NB4 (cell line): ENCODE results near the gene CCDC170.
"Not testable (repeated sequence)": the region's sequence is repeated elsewhere in the genome, so short reads cannot be mapped to it uniquely, and the experiment has no call there.

Experiments used
- DNase-seq: peaks from one replicate; pipeline ENCODE4 v3.0.0; 2010; ENCODE audit warnings: low read depth
- H3K4me3 ChIP-seq: one replicate; pipeline ENCODE4 v1.5.1; 2011; ENCODE audit warnings: mild to moderate bottlenecking, low read depth, low read length, moderate library complexity
- MYC ChIP-seq: IDR thresholded peaks from 2 replicates; pipeline ENCODE4 v1.6.1; 2011; ENCODE audit warnings: low read depth, low read length
- POLR2A ChIP-seq: IDR thresholded peaks from 2 replicates; pipeline ENCODE4 v1.6.1; 2011; ENCODE audit warnings: mild to moderate bottlenecking; ENCODE audit not compliant: insufficient read length; ENCODE audit errors: extremely low read depth
- TF ChIP-seq, protein P1 (sequence below): IDR thresholded peaks from one replicate; pipeline ENCODE4 v1.5.1; 2012; ENCODE audit warnings: low read depth, low read length
- TF ChIP-seq, protein P2 (sequence below): IDR thresholded peaks from 2 replicates; pipeline ENCODE4 v1.6.1; 2011; ENCODE audit warnings: low read depth, low read length

Gene CCDC170

DNA sequence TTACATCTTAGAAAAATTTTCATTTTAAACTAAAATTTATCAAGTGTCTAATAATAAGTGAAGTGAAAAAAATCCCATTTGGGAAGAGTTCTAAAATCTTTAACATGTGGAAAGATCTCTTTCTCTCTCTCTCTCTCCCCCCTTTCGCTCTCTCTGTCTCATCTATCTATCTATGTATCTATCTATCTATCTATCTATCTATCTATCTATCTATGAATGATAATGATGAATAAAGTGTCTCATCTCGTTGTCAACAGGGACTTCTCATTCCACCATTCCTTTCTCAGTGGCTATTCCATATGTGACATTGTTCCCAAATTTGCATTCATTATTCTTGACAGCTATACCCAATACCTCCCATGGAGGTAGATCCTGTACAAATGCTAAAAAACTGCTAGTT, 15.2 kb downstream of the CCDC170 start:
- TF ChIP-seq, protein P1, sequence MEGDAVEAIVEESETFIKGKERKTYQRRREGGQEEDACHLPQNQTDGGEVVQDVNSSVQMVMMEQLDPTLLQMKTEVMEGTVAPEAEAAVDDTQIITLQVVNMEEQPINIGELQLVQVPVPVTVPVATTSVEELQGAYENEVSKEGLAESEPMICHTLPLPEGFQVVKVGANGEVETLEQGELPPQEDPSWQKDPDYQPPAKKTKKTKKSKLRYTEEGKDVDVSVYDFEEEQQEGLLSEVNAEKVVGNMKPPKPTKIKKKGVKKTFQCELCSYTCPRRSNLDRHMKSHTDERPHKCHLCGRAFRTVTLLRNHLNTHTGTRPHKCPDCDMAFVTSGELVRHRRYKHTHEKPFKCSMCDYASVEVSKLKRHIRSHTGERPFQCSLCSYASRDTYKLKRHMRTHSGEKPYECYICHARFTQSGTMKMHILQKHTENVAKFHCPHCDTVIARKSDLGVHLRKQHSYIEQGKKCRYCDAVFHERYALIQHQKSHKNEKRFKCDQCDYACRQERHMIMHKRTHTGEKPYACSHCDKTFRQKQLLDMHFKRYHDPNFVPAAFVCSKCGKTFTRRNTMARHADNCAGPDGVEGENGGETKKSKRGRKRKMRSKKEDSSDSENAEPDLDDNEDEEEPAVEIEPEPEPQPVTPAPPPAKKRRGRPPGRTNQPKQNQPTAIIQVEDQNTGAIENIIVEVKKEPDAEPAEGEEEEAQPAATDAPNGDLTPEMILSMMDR, result no peak
- TF ChIP-seq POLR2A (no peak), MYC (no peak)
- TF ChIP-seq, protein P2, sequence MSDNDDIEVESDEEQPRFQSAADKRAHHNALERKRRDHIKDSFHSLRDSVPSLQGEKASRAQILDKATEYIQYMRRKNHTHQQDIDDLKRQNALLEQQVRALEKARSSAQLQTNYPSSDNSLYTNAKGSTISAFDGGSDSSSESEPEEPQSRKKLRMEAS, result no peak
- no peak for DNase-seq
- no peak overlapping the region for H3K4me3 ChIP-seq

DNA sequence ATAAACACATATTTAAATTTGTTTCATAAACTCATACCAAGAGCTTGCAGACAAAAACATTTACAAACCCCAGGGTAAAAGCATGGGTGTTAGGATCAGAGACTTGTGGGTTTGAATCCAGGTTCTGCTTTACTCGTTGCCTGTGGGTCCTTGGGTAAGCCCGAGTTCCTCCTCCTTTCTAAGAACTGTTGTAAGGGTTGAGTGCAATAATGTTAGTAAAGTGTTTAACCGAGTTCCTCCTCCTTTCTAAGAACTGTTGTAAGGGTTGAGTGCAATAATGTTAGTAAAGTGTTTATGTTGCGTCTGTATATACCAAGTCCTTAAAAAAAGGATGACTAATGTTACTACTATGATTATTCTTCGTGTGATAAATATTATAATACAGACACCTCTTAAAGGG, 18.7 kb downstream of the CCDC170 start:
- no peak for DNase-seq
- H3K4me3 ChIP-seq, result no peak overlapping the region
- TF ChIP-seq, protein P2, result no peak
- TF ChIP-seq, protein P1, result no peak
- TF ChIP-seq MYC (no peak), POLR2A (no peak)

DNA sequence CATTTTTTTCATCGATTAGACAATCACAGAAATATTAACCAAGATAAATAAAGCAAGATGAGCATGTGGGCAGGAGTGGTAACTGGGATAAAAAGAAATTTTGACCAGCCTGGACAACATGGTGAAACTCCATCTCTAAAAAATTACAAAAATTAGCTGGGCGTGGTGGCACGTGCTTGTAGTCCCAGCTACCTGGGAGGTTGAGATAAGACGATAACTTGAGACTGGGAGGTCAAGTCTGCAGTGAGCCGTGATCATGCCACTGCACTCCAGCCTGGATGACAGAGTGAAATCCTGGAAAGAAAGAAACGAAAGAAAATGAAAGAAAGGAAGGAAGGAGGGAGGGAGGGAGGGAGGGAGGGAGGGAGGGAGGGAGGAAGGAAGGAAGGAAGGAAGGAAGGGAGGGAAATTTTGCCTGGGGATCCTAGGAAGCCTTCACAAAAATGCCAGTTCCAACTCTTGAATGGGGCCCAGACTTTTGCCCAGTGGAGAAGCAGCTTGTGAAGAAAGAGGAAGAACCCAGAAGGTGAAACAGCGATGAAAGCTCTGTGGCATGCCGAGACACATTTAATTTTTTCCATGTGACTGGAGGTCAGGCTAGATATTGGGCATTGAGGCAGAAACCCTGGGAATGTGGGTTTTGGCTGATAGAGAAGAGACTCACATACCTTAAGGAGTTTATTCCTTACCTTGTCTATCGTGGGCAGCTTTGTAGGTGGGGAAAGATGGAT, 20.3 kb downstream of the CCDC170 start:
- DNase-seq, result no peak
- TF ChIP-seq, protein P1, result no peak
- TF ChIP-seq, protein P2, result no peak
- no peak for TF ChIP-seq MYC
- H3K4me3 ChIP-seq, result no peak overlapping the region

DNA sequence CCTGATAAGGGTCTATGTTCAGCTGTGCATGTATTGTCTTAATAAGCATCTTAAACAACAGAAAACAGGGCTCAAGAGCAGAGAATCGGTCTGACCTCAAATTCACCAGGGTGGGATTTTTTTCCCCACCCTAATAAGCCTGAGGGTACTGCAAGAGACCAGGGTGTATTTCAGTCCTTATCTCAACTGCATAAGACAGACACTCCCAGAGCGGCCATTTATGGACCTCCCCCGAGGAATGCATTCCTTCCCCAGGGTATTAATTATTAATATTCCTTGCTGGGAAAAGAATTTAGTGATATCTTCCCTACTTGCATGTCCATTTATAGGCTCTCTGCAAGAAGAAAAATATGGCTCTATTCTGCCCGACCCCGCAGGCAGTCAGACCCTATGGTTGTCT, 25.2 kb downstream of the CCDC170 start:
- H3K4me3 ChIP-seq, DNase-seq: not testable (repeated sequence)

DNA sequence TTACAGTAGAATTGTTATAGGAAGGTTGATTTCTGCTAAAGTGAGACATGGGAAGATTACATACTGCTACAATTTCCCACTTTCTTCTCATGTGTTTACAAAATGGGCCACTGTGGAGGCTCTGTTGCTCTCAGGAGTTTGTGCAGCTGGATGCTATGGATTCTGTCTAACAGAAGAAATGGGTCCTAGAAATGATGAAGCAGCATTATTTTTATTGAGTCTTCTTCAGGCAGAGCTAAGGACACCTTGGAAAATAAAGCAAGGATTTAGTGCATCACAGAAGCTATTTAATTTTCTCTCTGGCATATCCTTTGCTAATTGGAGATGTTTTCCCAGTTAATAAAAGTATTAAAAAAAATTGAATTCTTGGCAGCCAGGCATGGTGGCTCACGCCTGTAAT, 29.2 kb downstream of the CCDC170 start:
- TF ChIP-seq POLR2A (no peak), MYC (no peak)
- TF ChIP-seq, protein P2, result no peak
- TF ChIP-seq, protein P1, result no peak
- DNase-seq, result no peak
- H3K4me3 ChIP-seq, result no peak overlapping the region

DNA sequence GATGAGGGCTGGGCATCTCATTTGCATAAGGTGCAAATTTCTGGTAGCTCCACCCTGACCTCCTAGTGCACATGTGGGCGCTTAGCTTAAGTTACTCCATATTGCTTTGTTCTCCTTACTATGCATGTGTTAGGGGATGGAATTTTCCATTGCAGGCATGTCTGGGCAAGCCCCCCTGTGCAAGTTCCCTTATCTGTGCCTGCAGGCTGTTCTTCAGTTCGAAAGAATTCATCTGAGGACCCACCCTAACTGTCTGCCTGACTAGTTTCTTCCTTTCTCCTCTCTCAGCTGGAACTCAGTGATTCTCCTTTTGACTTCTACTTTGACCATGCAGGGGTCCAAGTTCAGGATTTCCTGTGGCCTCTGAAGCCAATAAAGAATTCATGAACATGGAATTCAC, 30.2 kb downstream of the CCDC170 start:
- H3K4me3 ChIP-seq, result no peak overlapping the region
- no peak for TF ChIP-seq POLR2A
- TF ChIP-seq, protein P2, result no peak
- DNase-seq, result no peak

DNA sequence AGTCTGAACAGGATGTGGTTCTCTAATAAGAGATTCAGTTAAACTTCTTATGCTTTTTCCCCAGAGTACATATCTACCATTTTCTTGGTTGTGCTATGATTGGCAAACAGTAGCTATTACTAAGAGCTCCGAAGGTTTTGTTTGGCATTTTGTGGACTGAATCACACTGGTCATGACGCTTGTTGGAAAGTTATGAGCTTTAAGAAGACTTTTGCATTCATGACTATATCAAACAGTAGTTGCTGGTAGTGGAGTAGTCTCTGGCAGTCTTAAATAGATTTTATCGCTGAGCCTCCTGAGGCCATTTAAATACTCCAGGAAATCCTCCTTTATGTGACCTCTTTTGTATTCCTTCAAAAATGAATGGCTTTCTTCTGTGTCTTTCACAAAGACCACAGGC, 40.8 kb downstream of the CCDC170 start:
- TF ChIP-seq MYC (no peak), POLR2A (no peak)
- TF ChIP-seq, protein P1, result no peak
- TF ChIP-seq, protein P2, result no peak
- no peak for DNase-seq
- H3K4me3 ChIP-seq, result no peak overlapping the region
